Testis (tissue), 2 donors: ENCODE results near the gene U2AF1L4.

ENCODE experiments used
- POLR2A ChIP-seq: fragments of 450-650 bp; IDR thresholded peaks from one replicate; pipeline ENCODE4 v1.6.1; 2017; ENCODE audit warnings: antibody characterized with exemption, mild to moderate bottlenecking, moderate library complexity
- TF ChIP-seq, protein P1 (sequence below), 3 experiments: fragments of 450-650 bp in 2 of 3; fragments of 200-600 bp in 1 of 3; sonication (generic) in 1 of 3; IDR thresholded peaks; one replicate each; pipeline ENCODE4 v1.5.1; 2016 to 2019; ENCODE audit warnings: antibody characterized with exemption in 3 of 3, mild to moderate bottlenecking in 2 of 3, moderate library complexity in 1 of 3

- TF ChIP-seq, protein P1, sequence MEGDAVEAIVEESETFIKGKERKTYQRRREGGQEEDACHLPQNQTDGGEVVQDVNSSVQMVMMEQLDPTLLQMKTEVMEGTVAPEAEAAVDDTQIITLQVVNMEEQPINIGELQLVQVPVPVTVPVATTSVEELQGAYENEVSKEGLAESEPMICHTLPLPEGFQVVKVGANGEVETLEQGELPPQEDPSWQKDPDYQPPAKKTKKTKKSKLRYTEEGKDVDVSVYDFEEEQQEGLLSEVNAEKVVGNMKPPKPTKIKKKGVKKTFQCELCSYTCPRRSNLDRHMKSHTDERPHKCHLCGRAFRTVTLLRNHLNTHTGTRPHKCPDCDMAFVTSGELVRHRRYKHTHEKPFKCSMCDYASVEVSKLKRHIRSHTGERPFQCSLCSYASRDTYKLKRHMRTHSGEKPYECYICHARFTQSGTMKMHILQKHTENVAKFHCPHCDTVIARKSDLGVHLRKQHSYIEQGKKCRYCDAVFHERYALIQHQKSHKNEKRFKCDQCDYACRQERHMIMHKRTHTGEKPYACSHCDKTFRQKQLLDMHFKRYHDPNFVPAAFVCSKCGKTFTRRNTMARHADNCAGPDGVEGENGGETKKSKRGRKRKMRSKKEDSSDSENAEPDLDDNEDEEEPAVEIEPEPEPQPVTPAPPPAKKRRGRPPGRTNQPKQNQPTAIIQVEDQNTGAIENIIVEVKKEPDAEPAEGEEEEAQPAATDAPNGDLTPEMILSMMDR (IDR thresholded peaks at IDR 0.05) = no peak
- TF ChIP-seq POLR2A = no peak
Measured at GRCh38 chr19:35746531-35746930, 1.3 kb upstream of the U2AF1L4 start.
